ENCODE measurements around the gene SNX20.

SNX20 gene

DNA sequence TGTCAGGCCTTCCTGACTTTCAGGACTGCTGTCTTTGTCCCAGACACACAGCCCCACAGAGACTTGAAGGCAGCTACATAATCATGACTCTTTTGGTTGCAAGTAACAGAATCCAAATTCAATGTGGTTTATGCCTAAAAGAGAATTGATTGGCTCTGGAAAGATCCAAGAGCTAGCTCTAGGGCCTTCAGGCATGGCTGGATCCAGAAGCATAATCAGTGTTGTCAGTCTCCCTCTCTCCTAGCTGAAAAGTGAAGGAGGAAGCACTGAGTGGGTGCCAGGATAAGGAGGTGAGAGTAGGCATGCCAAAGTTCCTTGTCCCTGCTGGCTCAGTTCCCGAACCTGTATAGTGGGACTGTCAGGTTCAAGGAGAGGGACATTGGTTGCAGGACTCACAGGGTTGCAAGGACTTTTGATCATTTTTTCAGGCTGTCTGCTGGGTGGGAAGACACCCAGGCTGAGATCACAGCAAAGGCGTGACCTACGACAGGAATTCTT is 25.5 kb downstream of the SNX20 start:
- H3K36me3 Mint-ChIP-seq (ENCODE audit: low read depth), result no peaks in the 10 kb centered on the region
- H3K27ac Mint-ChIP-seq, result no peak overlapping the region
- TF ChIP-seq, protein P1, sequence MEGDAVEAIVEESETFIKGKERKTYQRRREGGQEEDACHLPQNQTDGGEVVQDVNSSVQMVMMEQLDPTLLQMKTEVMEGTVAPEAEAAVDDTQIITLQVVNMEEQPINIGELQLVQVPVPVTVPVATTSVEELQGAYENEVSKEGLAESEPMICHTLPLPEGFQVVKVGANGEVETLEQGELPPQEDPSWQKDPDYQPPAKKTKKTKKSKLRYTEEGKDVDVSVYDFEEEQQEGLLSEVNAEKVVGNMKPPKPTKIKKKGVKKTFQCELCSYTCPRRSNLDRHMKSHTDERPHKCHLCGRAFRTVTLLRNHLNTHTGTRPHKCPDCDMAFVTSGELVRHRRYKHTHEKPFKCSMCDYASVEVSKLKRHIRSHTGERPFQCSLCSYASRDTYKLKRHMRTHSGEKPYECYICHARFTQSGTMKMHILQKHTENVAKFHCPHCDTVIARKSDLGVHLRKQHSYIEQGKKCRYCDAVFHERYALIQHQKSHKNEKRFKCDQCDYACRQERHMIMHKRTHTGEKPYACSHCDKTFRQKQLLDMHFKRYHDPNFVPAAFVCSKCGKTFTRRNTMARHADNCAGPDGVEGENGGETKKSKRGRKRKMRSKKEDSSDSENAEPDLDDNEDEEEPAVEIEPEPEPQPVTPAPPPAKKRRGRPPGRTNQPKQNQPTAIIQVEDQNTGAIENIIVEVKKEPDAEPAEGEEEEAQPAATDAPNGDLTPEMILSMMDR (IDR thresholded peaks at IDR 0.05; ENCODE audit: unreplicated experiment in 3 of 3), result no peak
- H3K4me3 Mint-ChIP-seq, result no peak overlapping the region
- peaks cover 6% of the 10 kb centered on the region for H3K27me3 Mint-ChIP-seq (ENCODE audit: low read depth)
- peaks cover 17% of the 10 kb centered on the region for H3K4me1 Mint-ChIP-seq
- H3K9me3 Mint-ChIP-seq, result no peaks in the 10 kb centered on the region

DNA sequence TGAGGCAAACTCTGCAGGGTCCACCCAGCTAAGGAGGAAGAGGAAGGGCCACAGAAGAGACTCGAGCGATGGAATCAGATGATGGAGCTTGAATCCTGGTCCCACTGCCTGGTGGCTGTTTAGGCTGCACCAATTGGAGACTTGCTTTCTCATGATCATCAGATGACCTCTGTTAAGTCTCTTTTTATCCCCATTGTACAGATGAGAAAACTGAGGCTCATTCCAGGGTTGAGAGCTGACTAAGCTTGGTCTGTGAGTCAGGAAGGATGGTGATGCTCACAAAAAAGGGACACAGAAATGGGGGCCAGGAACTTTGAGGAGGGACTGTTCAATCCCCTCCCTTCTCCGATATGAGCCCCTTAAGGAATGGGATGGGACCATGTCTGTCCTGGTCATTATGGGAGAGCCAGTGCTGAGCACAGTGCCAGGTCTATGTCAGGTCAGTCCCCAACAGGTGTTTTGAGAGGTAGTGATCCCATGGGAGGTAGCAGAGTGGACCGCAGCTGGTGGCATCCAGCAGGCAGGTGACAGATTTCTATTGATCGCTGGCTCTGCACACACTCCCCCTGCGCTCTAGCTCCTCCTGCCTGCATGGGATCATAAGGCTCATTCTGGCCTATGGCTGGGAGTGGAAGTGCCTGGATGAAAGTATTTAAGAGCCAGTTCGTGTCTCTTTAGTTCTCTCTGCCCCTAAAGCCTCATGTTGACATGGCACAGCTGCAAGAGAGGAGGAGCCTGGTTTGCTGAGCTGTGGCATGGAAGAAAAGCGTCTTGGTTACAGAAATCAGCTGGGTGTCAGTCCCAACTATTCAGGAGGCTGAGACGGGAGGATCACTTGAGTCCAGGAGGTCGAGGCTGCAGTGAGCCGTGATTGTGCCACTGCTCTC is 27.2 kb downstream of the SNX20 start:
- peak overlapping the region in 2 of 3 experiments; percentile 34 to 52 for H3K27ac Mint-ChIP-seq
- H3K9me3 Mint-ChIP-seq, result no peaks in the 10 kb centered on the region
- TF ChIP-seq, protein P1 (IDR thresholded peaks at IDR 0.05; ENCODE audit: unreplicated experiment in 3 of 3), result no peak
- H3K27me3 Mint-ChIP-seq (ENCODE audit: low read depth), result peaks cover 9% of the 10 kb centered on the region
- H3K4me1 Mint-ChIP-seq, result peaks cover 17% of the 10 kb centered on the region
- no peak overlapping the region for H3K4me3 Mint-ChIP-seq
- H3K36me3 Mint-ChIP-seq (ENCODE audit: low read depth), result peaks cover 8% of the 10 kb centered on the region

DNA sequence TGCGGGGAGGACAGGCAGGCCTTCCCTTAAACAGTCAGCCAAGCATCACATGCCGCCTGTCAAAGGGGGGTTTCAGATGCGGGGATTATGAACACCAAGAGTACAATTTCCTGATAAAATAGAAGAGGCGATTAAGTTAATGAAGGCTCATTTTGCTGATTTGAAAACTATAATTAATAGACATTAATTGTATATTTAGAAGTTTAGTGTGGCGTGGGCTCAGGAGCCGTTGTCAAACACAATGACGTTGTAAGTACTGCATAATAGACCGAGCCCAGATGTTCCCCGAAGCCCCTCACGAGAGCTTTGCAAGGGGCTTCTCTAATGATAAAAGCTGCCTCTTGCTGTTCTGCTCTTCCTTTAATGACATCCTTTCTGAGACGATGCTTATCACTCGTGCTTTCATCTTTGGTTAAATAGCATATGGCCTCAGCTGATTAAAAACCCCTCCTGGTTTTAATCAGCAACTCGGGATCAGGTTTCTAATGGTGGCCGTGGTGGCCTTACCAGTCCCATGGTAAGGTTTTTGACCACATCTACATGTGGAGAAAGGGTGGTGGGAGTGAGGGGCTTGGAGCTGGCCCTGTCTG is 28.2 kb downstream of the SNX20 start:
- TF ChIP-seq, protein P1 (IDR thresholded peaks at IDR 0.05; ENCODE audit: unreplicated experiment in 3 of 3), result no peak
- no peaks in the 10 kb centered on the region for H3K9me3 Mint-ChIP-seq
- H3K27ac Mint-ChIP-seq, result no peak overlapping the region
- H3K27me3 Mint-ChIP-seq (ENCODE audit: low read depth), result peaks cover 9% of the 10 kb centered on the region
- peaks cover 16% of the 10 kb centered on the region for H3K36me3 Mint-ChIP-seq (ENCODE audit: low read depth)
- peaks cover 25% of the 10 kb centered on the region for H3K4me1 Mint-ChIP-seq
- no peak overlapping the region for H3K4me3 Mint-ChIP-seq

DNA sequence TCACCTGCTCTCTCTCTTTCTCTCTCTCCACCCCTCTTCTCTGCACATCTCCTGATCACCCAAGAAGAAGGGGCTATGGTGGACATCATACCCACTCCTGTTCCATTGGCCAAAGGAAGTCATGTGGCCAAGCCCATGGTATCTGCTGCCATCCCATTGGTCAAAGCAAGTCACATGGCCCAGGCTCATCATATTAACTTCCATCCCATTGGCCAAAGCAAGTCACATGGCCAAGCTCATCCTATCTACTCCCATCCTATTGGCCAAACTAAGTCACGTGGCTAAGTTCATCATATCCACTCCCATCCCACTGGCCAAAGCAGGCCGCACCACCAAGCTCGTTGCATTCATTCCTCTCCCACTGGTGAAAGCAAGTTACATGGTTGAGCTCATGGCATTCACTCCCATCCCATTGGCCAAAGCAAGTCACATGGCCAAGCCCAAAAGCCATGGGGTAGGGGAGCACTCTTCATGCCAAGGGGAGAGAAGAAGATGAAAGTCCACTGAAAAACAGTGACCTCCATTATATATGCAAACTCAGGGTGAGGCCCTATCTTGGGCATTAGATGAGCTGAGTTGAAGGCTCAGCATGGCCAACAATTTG is 29.2 kb downstream of the SNX20 start:
- H3K4me3 Mint-ChIP-seq, result no peak overlapping the region
- TF ChIP-seq, protein P1 (IDR thresholded peaks at IDR 0.05; ENCODE audit: unreplicated experiment in 3 of 3), result no peak
- H3K36me3 Mint-ChIP-seq (ENCODE audit: low read depth), result peaks cover 20% of the 10 kb centered on the region
- peaks cover 21% of the 10 kb centered on the region for H3K4me1 Mint-ChIP-seq
- no peak overlapping the region for H3K27ac Mint-ChIP-seq
- peaks cover 12% of the 10 kb centered on the region for H3K27me3 Mint-ChIP-seq (ENCODE audit: low read depth)
- no peaks in the 10 kb centered on the region for H3K9me3 Mint-ChIP-seq

DNA sequence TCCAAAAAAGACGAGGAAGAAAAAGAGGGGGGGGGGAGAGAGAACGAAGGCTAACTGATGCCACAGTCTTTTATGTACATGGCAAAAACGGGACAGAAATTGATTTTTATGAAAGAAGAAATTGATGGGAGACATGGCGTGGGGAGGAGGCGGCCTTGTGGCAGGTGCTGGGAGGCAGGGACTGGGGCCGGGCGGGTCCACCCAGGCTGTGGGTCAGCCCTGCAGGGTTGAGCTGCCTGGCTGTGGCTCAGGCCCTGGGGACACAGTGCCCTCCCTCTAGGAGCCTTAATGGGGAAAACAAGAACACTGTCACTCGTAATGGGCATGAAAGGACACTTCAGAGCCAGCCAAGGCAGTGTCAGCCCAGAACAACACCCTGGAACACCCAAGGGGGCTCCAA is 34.8 kb downstream of the SNX20 start:
- H3K9me3 Mint-ChIP-seq, result no peaks in the 10 kb centered on the region
- peaks cover 7% of the 10 kb centered on the region for H3K27me3 Mint-ChIP-seq (ENCODE audit: low read depth)
- H3K27ac Mint-ChIP-seq, result peak overlapping the region; percentile 94 to 96 (median 95)
- peaks cover 35% of the 10 kb centered on the region for H3K4me1 Mint-ChIP-seq
- TF ChIP-seq, protein P1 (IDR thresholded peaks at IDR 0.05; ENCODE audit: unreplicated experiment in 3 of 3), result no peak
- H3K36me3 Mint-ChIP-seq (ENCODE audit: low read depth), result peaks cover 21% of the 10 kb centered on the region
- peak overlapping the region; percentile 3 to 26 (median 17) for H3K4me3 Mint-ChIP-seq
